GM12864 (cell line): ENCODE measurements around the gene CDON.

Source experiments
- DNase-seq: peaks from one replicate; pipeline ENCODE4 v3.0.0-alpha.2; 2011; ENCODE audit warnings: low read depth
- H3K4me3 ChIP-seq: 2 replicates; pipeline ENCODE4 v1.5.1; 2011; ENCODE audit warnings: mild to moderate bottlenecking, low read depth, low read length, control low read depth
- CTCF ChIP-seq: IDR thresholded peaks from 2 replicates; pipeline ENCODE4 v1.5.1; 2011; ENCODE audit warnings: low read depth, mild to moderate bottlenecking, moderate library complexity, low read length, control low read depth, inconsistent platforms; ENCODE audit errors: missing control alignments

Gene CDON

DNA sequence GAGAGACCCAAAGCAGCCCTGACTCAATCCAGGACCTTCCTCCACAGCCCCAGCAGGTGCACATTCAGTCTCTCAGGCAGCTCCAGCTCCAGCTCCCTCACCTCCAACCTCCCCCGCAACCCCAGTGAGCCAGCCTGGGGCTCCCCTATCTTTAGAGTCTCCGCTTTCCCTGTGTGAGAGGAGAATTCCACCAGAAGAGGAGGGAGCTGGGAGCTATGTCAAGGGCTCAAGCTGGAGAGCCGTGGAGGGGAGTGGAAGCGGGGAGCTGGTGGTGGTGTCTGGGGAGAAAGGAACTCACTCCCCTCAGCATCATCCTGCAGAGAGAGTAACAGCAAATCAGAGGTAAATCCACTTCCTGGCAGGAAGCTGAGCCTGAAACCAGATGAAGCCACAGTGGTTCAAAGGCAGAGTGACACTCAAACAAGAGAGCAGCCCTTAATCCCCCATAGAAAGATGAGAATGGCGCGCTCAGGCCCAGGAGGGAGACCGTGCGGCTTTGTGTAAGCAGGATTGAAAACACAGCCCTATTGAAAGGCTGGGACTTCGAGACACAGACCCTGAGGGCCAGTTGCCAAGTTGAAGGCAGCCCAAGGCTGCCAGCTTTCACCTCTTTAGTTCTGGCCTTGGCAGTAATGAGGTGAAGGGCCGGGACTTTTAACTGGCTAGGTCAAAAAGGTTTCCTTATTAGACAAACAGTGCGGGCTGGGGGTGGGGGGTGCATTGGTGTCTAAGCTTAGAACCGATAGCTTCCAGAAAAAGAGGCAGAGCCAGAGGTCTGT is 21.4 kb upstream of the CDON start:
- no peak for DNase-seq
- H3K4me3 ChIP-seq, result no peak overlapping the region
- TF ChIP-seq CTCF, result no peak

GRCh38 chr11:126082251-126083109 is 19.8 kb upstream of the CDON start:
- no peak for DNase-seq
- no peak overlapping the region for H3K4me3 ChIP-seq
- TF ChIP-seq CTCF, result no peak

GRCh38 chr11:126081915-126082250 is 19.2 kb upstream of the CDON start:
- no peak for TF ChIP-seq CTCF
- no peak for DNase-seq
- no peak overlapping the region for H3K4me3 ChIP-seq

GRCh38 chr11:126080161-126080941 is 17.7 kb upstream of the CDON start:
- no peak for DNase-seq

GRCh38 chr11:126079621-126080124 is 17.0 kb upstream of the CDON start:
- TF ChIP-seq CTCF, result no peak
- no peak for DNase-seq
- H3K4me3 ChIP-seq, result no peak overlapping the region

More at GRCh38 chr11:126080161-126080941, 17.7 kb upstream of the CDON start:
- no peak for TF ChIP-seq CTCF
- H3K4me3 ChIP-seq, result no peak overlapping the region

GRCh38 chr11:126076641-126077040 is 14.0 kb upstream of the CDON start:
- H3K4me3 ChIP-seq, result no peak overlapping the region
- no peak for DNase-seq
- TF ChIP-seq CTCF, result no peak
